GM23248 (cell line): ENCODE measurements around the gene TMEM156. TPM values are rescaled to one million over a fixed set of nuclear protein-coding genes. Genes with fewer than 3 reads are reported as not detected.

Source experiments
- DNase-seq: peaks from one replicate; pipeline ENCODE4 v3.0.0-alpha.2; 2015
- H2AFZ ChIP-seq: fragments of 200-600 bp; sonication (generic); 2 replicates; pipeline ENCODE4 v1.6.1; 2016; ENCODE audit warnings: antibody characterized with exemption
- H3F3A ChIP-seq: fragments of 200-600 bp; sonication (generic); 2 replicates; pipeline ENCODE4 v1.6.1; 2016; ENCODE audit warnings: mild to moderate bottlenecking, antibody characterized with exemption, mixed run types; ENCODE audit not compliant: insufficient read depth
- H3K27ac ChIP-seq: fragments of 200-600 bp; sonication (generic); 2 replicates; pipeline ENCODE4 v1.5.1; 2016; ENCODE audit warnings: mild to moderate bottlenecking
- H3K27me3 ChIP-seq: fragments of 200-600 bp; sonication (generic); replicated peaks from 2 replicates; pipeline ENCODE4 v1.6.1; 2016; ENCODE audit warnings: mild to moderate bottlenecking; ENCODE audit not compliant: insufficient read depth
- H3K36me3 ChIP-seq: fragments of 200-600 bp; sonication (generic); 2 replicates; pipeline ENCODE4 v1.6.1; 2016; ENCODE audit warnings: low read depth, mild to moderate bottlenecking
- H3K4me1 ChIP-seq: fragments of 200-600 bp; sonication (generic); 2 replicates; pipeline ENCODE4 v1.6.1; 2016; ENCODE audit warnings: mild to moderate bottlenecking; ENCODE audit not compliant: insufficient read depth
- H3K4me2 ChIP-seq: fragments of 200-600 bp; sonication (generic); one replicate; pipeline ENCODE4 v1.6.1; 2016; ENCODE audit warnings: mild to moderate bottlenecking; ENCODE audit not compliant: unreplicated experiment
- H3K4me3 ChIP-seq: fragments of 200-600 bp; sonication (generic); 2 replicates; pipeline ENCODE4 v1.5.1; 2016; ENCODE audit warnings: mild to moderate bottlenecking
- H3K79me2 ChIP-seq: fragments of 200-600 bp; sonication (generic); 2 replicates; pipeline ENCODE4 v1.6.1; 2016; ENCODE audit warnings: mild to moderate bottlenecking; ENCODE audit not compliant: insufficient read depth
- H3K9ac ChIP-seq: fragments of 200-600 bp; sonication (generic); 2 replicates; pipeline ENCODE4 v1.6.1; 2016; ENCODE audit warnings: mild to moderate bottlenecking
- H3K9me2 ChIP-seq: fragments of 200-600 bp; sonication (generic); 2 replicates; pipeline ENCODE4 v1.6.1; 2016; ENCODE audit warnings: mixed run types, mild to moderate bottlenecking, moderate library complexity; ENCODE audit not compliant: insufficient read depth
- H3K9me3 ChIP-seq: fragments of 200-600 bp; sonication (generic); one replicate; pipeline ENCODE4 v1.6.1; 2017; ENCODE audit warnings: low read depth
- H4K20me1 ChIP-seq: fragments of 200-600 bp; sonication (generic); 2 replicates; pipeline ENCODE4 v1.6.0; 2016; ENCODE audit not compliant: insufficient read depth
- EZH2 ChIP-seq: fragments of 200-600 bp; sonication (generic); IDR thresholded peaks from 2 replicates; pipeline ENCODE4 v1.6.1; 2018; ENCODE audit warnings: antibody characterized with exemption, mild to moderate bottlenecking; ENCODE audit not compliant: insufficient read depth, poor library complexity, severe bottlenecking
- EZH2phosphoT487 ChIP-seq: fragments of 200-600 bp; sonication (generic); IDR thresholded peaks from 2 replicates; pipeline ENCODE4 v1.6.1; 2018; ENCODE audit warnings: antibody characterized with exemption, moderate library complexity, mild to moderate bottlenecking, low read depth; ENCODE audit not compliant: insufficient read depth
- WGBS, 2 experiments: methylation state at CpG; one replicate each; pipeline ENCODE4 v1.1.6; 2015 to 2017; ENCODE audit warnings: low lambda C conversion rate in 2 of 2, low coverage in 1 of 2; ENCODE audit errors: missing lambda C conversion rate in 2 of 2; 5-methylcytosine and 5-hydroxymethylcytosine counted together
- in situ Hi-C: fragments of 300-500 bp; cut with MboI; formaldehyde crosslinking; loops from 2 replicates; pipeline ENCODE4 v1.15.0; 2020
- polyA plus RNA-seq: library from polyadenylated mRNA; unstranded; fragments of >200 nt; fragmentation: Nextera tagmentation; extraction: Ambion mirVana; gene quantifications from 2 replicates; pipeline ENCODE4 v1.2.1, GENCODE V29; 2016
- total RNA-seq: library from RNA; depleted of rRNA; stranded (reverse); fragments of >200 nt; shearing (Covaris generic); gene quantifications from 2 replicates; pipeline ENCODE4 v1.2.3, GENCODE V29; 2014

The TMEM156 gene
- total and polyA plus RNA-seq, 2 experiments from 2014 or later: 0.30 TPM; not detected in 1

DNA sequence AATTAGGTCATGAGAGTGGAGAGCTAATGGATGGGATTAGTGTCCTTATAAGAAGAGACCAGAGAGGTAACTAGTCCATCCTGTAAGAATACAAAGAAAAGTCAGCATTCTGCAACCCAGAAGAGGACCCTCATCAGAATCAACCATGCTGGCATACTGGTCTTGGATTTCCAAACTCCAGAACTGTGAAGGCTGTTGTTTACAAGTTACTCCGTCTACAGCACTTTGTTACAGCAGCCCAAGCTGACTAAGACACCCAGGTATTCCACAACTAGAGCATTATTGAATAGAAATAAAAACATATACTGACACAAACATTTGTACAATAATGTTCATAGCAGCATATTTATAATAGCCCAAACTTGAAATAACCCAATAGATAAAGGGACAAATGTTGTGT lies 9.2 kb downstream of the TMEM156 start:
- H3K4me1 ChIP-seq: no peaks in the 10 kb centered on the region
- no peaks in the 10 kb centered on the region for H3F3A ChIP-seq
- no peak for DNase-seq
- H3K79me2 ChIP-seq: no peaks in the 10 kb centered on the region
- in situ Hi-C loops: no loop called here
- no peak for TF ChIP-seq EZH2
- TF ChIP-seq EZH2phosphoT487: no peak
- no peaks in the 10 kb centered on the region for H3K36me3 ChIP-seq
- no peak overlapping the region for H3K9ac ChIP-seq
- no peak overlapping the region for H3K4me3 ChIP-seq
- no peaks in the 10 kb centered on the region; the same call in 1 of the 2 replicates for H3K9me2 ChIP-seq
- no peak overlapping the region for H3K4me2 ChIP-seq
- no peaks in the 10 kb centered on the region for H3K9me3 ChIP-seq
- no peak overlapping the region for H3K27ac ChIP-seq
- H4K20me1 ChIP-seq: no peaks in the 10 kb centered on the region
- no peaks in the 10 kb centered on the region for H3K27me3 ChIP-seq
- H2AFZ ChIP-seq: no peak overlapping the region
- 77 to 84% methylated on average over 1 of the region's 1 CpG for WGBS, 2 experiments

DNA sequence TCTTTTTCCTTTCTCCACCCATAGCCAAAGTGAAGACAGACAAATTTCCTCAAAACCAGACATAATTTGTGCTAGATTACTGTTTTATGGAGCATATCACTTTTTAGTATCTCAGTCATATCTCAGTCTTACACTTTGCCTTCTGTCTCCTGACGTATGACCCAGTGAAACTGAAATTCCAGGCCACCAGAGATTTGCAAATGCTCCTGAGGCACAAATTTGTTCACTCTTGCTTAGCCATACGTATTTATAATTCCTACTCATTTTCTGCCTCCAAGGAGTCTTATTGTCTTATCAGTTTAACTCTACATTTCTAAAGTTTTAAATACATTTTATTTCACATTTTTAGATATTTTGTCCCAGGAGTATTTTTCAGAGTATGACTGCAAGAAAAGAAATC lies 10.0 kb downstream of the TMEM156 start:
- H3K27ac ChIP-seq: no peak overlapping the region
- H3K4me3 ChIP-seq: no peak overlapping the region
- DNase-seq: no peak
- no peak overlapping the region for H3K9ac ChIP-seq
- H3K4me1 ChIP-seq: no peaks in the 10 kb centered on the region
- no peaks in the 10 kb centered on the region; the same call in 1 of the 2 replicates for H3K9me2 ChIP-seq
- no peak overlapping the region for H3K4me2 ChIP-seq
- H3K36me3 ChIP-seq: no peaks in the 10 kb centered on the region
- in situ Hi-C loops: no loop called here
- no peaks in the 10 kb centered on the region for H3K79me2 ChIP-seq
- no peaks in the 10 kb centered on the region for H4K20me1 ChIP-seq
- 90 to 93% methylated on average over 2 of the region's 2 CpGs for WGBS, 2 experiments
- H3K9me3 ChIP-seq: no peaks in the 10 kb centered on the region
- no peaks in the 10 kb centered on the region for H3F3A ChIP-seq
- H2AFZ ChIP-seq: no peak overlapping the region
- no peak for TF ChIP-seq EZH2phosphoT487
- TF ChIP-seq EZH2: no peak
- H3K27me3 ChIP-seq: no peaks in the 10 kb centered on the region

GRCh38 chr4:39021631-39022030 lies 10.6 kb downstream of the TMEM156 start:
- Histone ChIP-seq H4K20me1 (no peaks in the 10 kb centered on the region), H3K9me3 (no peaks in the 10 kb centered on the region), H3F3A (no peaks in the 10 kb centered on the region), H3K9ac (no peak overlapping the region), H3K4me3 (no peak overlapping the region), H3K79me2 (no peaks in the 10 kb centered on the region), H3K36me3 (no peaks in the 10 kb centered on the region), H3K27ac (no peak overlapping the region), H2AFZ (no peak overlapping the region), H3K4me1 (no peaks in the 10 kb centered on the region), H3K9me2 (no peaks in the 10 kb centered on the region; the same call in 1 of the 2 replicates), H3K4me2 (no peak overlapping the region), H3K27me3 (no peaks in the 10 kb centered on the region)
- DNase-seq: no peak
- 81 to 90% methylated on average over 3 of the region's 3 CpGs for WGBS, 2 experiments
- in situ Hi-C loops: no loop called here
- TF ChIP-seq EZH2phosphoT487: no peak
- TF ChIP-seq EZH2: no peak

- no peaks in the 10 kb centered on the region for H3K27me3 ChIP-seq
- H3K4me3 ChIP-seq: no peak overlapping the region
- WGBS, 2 experiments: 57 to 59% methylated on average over 4 of the region's 4 CpGs
- in situ Hi-C loops: no loop called here
- no peaks in the 10 kb centered on the region; the same call in 1 of the 2 replicates for H3K9me2 ChIP-seq
- no peak overlapping the region for H3K9ac ChIP-seq
- TF ChIP-seq EZH2phosphoT487 (no peak), EZH2 (no peak)
- H3F3A ChIP-seq: no peaks in the 10 kb centered on the region
- DNase-seq: no peak
- no peak overlapping the region for H2AFZ ChIP-seq
- H3K79me2 ChIP-seq: no peaks in the 10 kb centered on the region
- H3K27ac ChIP-seq: no peak overlapping the region
- H3K4me1 ChIP-seq: no peaks in the 10 kb centered on the region
- H3K4me2 ChIP-seq: no peak overlapping the region
- H3K36me3 ChIP-seq: no peaks in the 10 kb centered on the region
- H3K9me3 ChIP-seq: no peaks in the 10 kb centered on the region
- H4K20me1 ChIP-seq: no peaks in the 10 kb centered on the region
Measured at GRCh38 chr4:39020130-39020529, 12.1 kb downstream of the TMEM156 start.

DNA sequence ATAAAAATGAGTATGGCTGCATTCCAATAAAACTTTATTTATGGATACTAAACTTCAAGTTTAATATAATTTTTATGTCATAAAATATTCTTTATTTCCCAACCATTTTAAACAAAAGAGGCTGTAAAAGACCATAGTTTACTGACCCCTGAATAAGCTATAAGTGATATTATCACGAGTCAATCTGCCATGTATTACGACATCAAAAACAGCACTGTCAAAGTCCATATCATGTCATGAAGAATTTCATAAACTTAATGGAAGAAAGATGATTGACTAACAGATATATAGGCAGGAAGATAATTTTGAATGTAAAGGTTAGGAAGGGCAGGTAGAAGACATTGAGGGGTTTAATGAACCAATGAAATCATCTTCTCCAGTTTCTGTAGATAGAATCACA lies 18.2 kb downstream of the TMEM156 start:
- Histone ChIP-seq H3F3A (no peaks in the 10 kb centered on the region), H3K79me2 (no peaks in the 10 kb centered on the region), H2AFZ (no peak overlapping the region), H3K4me3 (no peak overlapping the region), H3K9ac (no peak overlapping the region), H3K9me3 (no peaks in the 10 kb centered on the region), H3K27me3 (no peaks in the 10 kb centered on the region), H3K36me3 (no peaks in the 10 kb centered on the region), H4K20me1 (no peaks in the 10 kb centered on the region), H3K4me1 (no peaks in the 10 kb centered on the region), H3K27ac (no peak overlapping the region), H3K9me2 (no peaks in the 10 kb centered on the region), H3K4me2 (no peak overlapping the region)
- no peak for TF ChIP-seq EZH2
- TF ChIP-seq EZH2phosphoT487: no peak
- in situ Hi-C loops: no loop called here
- 72 to 79% methylated on average over 2 of the region's 2 CpGs for WGBS, 2 experiments
- no peak for DNase-seq
